ENCODE results near the gene TPSD1. TPM values are rescaled to one million over a fixed set of nuclear protein-coding genes. Genes with fewer than 3 reads are reported as not detected.

Gene TPSD1
- polyA plus RNA-seq, 1 donor (not counting 4 experiments of a cell fraction or from before 2014, with no cell fraction given): not detected

DNA sequence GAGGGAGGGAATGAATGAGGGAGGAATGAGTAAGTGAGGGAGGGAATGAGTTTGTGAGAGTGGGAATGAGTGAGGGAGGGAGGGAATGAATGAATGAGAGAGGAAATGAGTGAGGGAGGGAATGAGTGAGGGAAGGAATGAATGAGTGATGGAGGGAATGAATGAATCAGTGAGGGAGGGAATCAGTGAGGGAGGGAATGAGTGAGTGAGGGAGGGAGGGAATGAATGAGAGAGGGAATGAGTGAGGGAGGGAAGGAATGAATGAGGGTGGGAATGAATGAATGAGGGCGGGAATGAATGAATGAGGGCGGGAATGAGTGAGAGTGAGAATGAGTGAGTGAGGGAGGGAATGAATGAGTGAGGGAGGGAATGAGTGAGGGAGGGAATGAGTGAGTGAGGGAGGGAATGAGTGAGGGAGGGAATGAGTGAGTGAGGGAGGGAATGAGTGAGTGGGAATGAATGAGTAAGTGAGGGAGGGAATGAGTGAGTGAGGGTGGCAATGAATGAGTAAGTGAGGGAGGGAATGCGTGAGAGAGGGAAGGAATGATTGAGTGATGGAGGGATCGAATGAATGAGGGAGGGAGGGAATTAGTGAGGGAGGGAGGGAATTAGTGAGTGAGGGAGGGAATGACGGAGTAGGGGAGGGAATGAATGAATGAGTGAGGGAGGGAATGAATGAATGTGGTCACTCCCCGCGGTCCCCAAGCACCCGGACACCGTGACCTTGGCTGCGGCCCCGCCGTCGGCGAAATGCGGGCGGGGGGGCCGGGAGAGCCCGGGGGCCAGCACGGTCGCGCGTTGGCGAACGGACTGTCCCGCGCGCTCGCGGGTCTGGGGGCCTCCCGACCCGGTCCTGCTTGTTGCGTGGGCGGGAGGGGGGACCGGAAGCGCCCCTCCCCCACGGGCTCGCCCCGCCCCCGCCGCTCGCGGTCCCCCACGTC is 52.4 kb downstream of the TPSD1 start:
- H3K4me3 ChIP-seq (ENCODE audit: control insufficient read depth in 2 of 3, extremely low read depth in 1 of 3, insufficient read depth in 2 of 3, low read depth in 1 of 3, low read length in 3 of 3): peak overlapping the region; percentile 49 to 74 (median 55)
- dilution Hi-C loops (cut with MboI; ENCODE audit: extremely low pct_ligation_motif_present, low sequenced_read_pairs): no loop called here
- TF ChIP-seq, protein P1, sequence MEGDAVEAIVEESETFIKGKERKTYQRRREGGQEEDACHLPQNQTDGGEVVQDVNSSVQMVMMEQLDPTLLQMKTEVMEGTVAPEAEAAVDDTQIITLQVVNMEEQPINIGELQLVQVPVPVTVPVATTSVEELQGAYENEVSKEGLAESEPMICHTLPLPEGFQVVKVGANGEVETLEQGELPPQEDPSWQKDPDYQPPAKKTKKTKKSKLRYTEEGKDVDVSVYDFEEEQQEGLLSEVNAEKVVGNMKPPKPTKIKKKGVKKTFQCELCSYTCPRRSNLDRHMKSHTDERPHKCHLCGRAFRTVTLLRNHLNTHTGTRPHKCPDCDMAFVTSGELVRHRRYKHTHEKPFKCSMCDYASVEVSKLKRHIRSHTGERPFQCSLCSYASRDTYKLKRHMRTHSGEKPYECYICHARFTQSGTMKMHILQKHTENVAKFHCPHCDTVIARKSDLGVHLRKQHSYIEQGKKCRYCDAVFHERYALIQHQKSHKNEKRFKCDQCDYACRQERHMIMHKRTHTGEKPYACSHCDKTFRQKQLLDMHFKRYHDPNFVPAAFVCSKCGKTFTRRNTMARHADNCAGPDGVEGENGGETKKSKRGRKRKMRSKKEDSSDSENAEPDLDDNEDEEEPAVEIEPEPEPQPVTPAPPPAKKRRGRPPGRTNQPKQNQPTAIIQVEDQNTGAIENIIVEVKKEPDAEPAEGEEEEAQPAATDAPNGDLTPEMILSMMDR (optimal IDR thresholded peaks at IDR 0.05 in 1 of 3, IDR thresholded peaks at IDR 0.05 in 1 of 3, conservative IDR thresholded peaks at IDR 0.05 in 1 of 3; ENCODE audit: extremely low read depth in 1 of 3, insufficient read depth in 2 of 3, low read length in 3 of 3): no peak
- TF ChIP-seq EZH2 (IDR thresholded peaks at IDR 0.05; ENCODE audit: low read length): no peak
- no peaks in the 10 kb centered on the region for H3K9me3 ChIP-seq (ENCODE audit: control insufficient read depth, low read depth, low read length)
- peak overlapping the region; percentile 40 for H2AFZ ChIP-seq (ENCODE audit: control insufficient read depth, low read length)
- H3K4me1 ChIP-seq (ENCODE audit: control insufficient read depth, extremely low read depth, insufficient read depth, low read length): peaks cover 21% of the 10 kb centered on the region
- DNase-seq (ENCODE audit: low read depth, low spot score) (peak; percentile 57), FAIRE-seq (peak; percentile 55)
- H3K9ac ChIP-seq (ENCODE audit: control insufficient read depth, extremely low read depth, insufficient read depth, low read length): peak overlapping the region; percentile 100
- peak overlapping the region; percentile 99 for H3K27ac ChIP-seq (ENCODE audit: control insufficient read depth, insufficient read depth, low read length)
- H3K27me3 ChIP-seq (ENCODE audit: control insufficient read depth, extremely low read depth, insufficient read depth, low read length): no peaks in the 10 kb centered on the region
- no peak overlapping the region for H3K4me2 ChIP-seq (ENCODE audit: control insufficient read depth, extremely low read depth, insufficient read depth, low read depth, low read length)
- H4K20me1 ChIP-seq (ENCODE audit: control insufficient read depth, extremely low read depth, insufficient read depth, low read length): peaks cover 32% of the 10 kb centered on the region
- peaks cover 35% of the 10 kb centered on the region for H3K79me2 ChIP-seq (ENCODE audit: control insufficient read depth, insufficient read depth, low read length)
- no peaks in the 10 kb centered on the region for H3K9me1 ChIP-seq (ENCODE audit: control insufficient read depth, extremely low read depth, insufficient read depth, low read length)
- H3K36me3 ChIP-seq (ENCODE audit: control insufficient read depth in 2 of 2, extremely low read depth in 1 of 2, insufficient read depth in 2 of 2, low read length in 2 of 2): peaks cover 1 to 16% of the 10 kb centered on the region in 2 experiments

Other genes starting within 250 kb of the TPSD1 start
- not detected in 3 replicates for gene SSTR5, start 183.3 kb upstream of the TPSD1 start, polyA plus RNA-seq
- not detected in 3 replicates for gene C1QTNF8, start 159.8 kb upstream of the TPSD1 start, polyA plus RNA-seq
- 0.05 to 0.06 TPM in 2 of 3 replicates, not detected in the other for gene CACNA1H, start 103.0 kb upstream of the TPSD1 start, polyA plus RNA-seq
- not detected in 3 replicates for gene TPSG1, start 30.8 kb upstream of the TPSD1 start, polyA plus RNA-seq
- not detected in 3 replicates for gene TPSB2, start 25.9 kb upstream of the TPSD1 start, polyA plus RNA-seq
- gene TPSAB1, start 15.4 kb upstream of the TPSD1 start, polyA plus RNA-seq: not detected in 3 replicates
- gene UBE2I, start 53.6 kb downstream of the TPSD1 start, polyA plus RNA-seq: 72.8 to 157 TPM (median 139 TPM) in 3 replicates
- 0.09 to 0.10 TPM in 2 of 3 replicates, not detected in the other for gene BAIAP3, start 77.6 kb downstream of the TPSD1 start, polyA plus RNA-seq
- gene TSR3, start 95.8 kb downstream of the TPSD1 start, polyA plus RNA-seq: 33.0 to 49.0 TPM (median 40.8 TPM) in 3 replicates
- gene GNPTG, start 95.9 kb downstream of the TPSD1 start, polyA plus RNA-seq: 30.9 to 68.7 TPM (median 30.9 TPM) in 3 replicates
- 1.9 to 4.2 TPM (median 2.3 TPM) in 3 replicates for gene UNKL, start 158.6 kb downstream of the TPSD1 start, polyA plus RNA-seq
- gene UQCC4, start 164.7 kb downstream of the TPSD1 start, polyA plus RNA-seq: 19.7 to 26.6 TPM (median 20.6 TPM) in 3 replicates
- gene PERCC1, start 175.0 kb downstream of the TPSD1 start, polyA plus RNA-seq: not detected in 3 replicates
- 0.46 to 0.91 TPM in 2 of 3 replicates, not detected in the other for gene CCDC154, start 188.5 kb downstream of the TPSD1 start, polyA plus RNA-seq
- 13.3 to 26.3 TPM (median 23.3 TPM) in 3 replicates for gene CLCN7, start 219.0 kb downstream of the TPSD1 start, polyA plus RNA-seq
- not detected in 3 replicates for gene PTX4, start 232.9 kb downstream of the TPSD1 start, polyA plus RNA-seq
- gene TELO2, start 237.3 kb downstream of the TPSD1 start, polyA plus RNA-seq: 7.9 to 11.3 TPM (median 11.3 TPM) in 3 replicates